NCI-H524 (cell line): ENCODE results near the gene CORO2B.
"Not testable (repeated sequence)": the region's sequence is repeated elsewhere in the genome, so short reads cannot be mapped to it uniquely, and the experiment has no call there.

Source experiments
- DNase-seq, 2 experiments: peaks; one replicate each; lab custom pipeline; 2025; lab: John Stamatoyannopoulos, UW

Gene CORO2B

DNA sequence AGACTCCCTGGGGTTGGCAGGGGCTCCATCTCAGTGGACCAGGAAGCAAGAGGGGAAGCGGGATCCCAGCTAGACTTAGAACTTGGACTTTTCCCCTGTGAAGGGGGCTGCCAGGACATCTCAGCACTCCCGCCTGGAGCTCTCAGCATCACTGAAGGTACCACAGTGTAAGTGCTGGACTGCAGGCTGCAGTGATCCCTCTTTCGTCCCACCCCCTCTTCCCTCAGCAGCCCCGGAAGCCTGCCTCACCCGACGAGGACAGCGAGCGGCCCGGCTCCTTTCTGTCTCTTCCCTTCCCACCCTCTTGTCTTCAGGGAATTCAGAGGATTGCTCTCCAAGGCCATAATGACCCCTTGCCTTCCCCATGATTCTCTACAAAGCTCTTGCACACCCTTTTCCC lies 147.5 kb downstream of the CORO2B start:
- no peak for DNase-seq

DNA sequence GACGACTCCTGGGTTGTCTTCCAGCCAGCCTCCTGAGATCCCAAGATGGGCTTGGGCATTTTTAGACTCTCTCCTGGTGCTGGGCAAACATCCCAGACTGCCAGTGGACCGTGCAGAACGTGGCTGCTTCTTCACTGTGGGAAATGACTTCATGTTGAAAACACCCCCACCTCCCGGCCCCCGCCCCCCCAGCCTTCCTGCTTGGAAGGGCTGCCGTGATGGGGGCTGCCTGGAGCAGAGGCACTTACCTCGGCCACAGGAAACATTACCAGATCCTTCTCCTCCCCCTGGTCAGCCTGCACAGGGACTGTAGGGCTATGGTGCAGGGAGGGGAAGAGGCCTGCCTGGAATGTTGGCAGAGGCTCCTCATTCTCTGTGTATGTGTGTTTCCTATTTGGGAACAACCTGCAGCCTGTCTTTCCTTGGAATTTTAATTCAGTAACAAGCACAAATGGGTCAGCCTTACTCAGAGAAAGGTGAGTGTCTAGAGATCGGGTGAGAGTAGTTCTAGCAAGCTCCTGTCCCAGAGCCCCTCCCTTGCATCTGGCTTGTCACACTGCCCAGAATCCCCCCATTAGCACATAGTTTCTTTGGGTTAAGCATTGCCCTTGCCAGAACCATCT lies 151.1 kb downstream of the CORO2B start:
- DNase-seq = no peak

GRCh38 chr15:68730471-68730919 lies 151.7 kb downstream of the CORO2B start:
- peak; percentile 42 to 82 for DNase-seq

- DNase-seq = peak in 1 of 2 experiments; percentile 31
These were observed 152.4 kb downstream of the CORO2B start for GRCh38 chr15:68730976-68731897.

DNA sequence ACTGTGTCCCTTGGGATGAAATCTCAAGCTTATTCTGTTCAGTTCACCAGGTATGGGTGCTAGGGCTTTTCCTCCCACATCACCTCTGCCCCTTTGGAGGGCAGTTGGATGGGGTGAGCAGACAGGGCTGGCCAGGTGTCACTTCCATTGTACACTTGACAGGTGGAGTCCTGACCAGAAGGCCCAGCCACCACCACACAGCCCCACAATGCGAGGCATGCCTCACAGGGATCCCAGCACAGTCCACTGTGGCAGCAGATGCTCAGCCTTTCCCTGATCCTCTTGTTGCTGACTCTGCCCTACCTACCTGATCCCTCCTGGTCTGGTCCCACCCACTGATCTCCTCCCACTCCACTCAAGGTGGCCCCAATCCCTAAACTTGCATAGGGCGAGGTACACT lies 153.7 kb downstream of the CORO2B start:
- DNase-seq = peak in 1 of 2 experiments; percentile 42

DNA sequence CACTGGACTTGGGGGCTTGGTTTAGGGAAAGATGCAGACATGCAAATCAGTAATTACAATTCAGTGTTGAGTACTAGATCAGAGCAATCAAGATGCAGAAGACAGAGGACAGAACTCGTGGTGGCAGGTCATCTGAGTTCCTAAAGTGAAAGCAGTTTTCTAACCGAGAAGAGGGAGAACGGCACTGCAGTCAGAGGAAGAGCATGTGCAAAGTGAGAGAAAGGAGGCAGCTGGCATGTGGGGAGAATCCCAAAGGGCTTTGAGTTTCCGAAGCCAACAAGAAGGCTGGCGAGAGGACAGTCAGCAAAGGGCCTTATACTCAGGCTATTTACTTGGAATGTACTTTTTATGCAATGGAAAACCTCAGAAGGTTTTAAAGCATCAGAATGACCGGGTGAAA lies 154.9 kb downstream of the CORO2B start:
- peak in 1 of 2 experiments; percentile 73 for DNase-seq

GRCh38 chr15:68734352-68734751 lies 155.6 kb downstream of the CORO2B start:
- no peak for DNase-seq

- DNase-seq = no peak
These were observed 156.1 kb downstream of the CORO2B start for GRCh38 chr15:68734881-68735280.

- DNase-seq = no peak
These were observed 156.8 kb downstream of the CORO2B start for GRCh38 chr15:68735610-68736009.

DNA sequence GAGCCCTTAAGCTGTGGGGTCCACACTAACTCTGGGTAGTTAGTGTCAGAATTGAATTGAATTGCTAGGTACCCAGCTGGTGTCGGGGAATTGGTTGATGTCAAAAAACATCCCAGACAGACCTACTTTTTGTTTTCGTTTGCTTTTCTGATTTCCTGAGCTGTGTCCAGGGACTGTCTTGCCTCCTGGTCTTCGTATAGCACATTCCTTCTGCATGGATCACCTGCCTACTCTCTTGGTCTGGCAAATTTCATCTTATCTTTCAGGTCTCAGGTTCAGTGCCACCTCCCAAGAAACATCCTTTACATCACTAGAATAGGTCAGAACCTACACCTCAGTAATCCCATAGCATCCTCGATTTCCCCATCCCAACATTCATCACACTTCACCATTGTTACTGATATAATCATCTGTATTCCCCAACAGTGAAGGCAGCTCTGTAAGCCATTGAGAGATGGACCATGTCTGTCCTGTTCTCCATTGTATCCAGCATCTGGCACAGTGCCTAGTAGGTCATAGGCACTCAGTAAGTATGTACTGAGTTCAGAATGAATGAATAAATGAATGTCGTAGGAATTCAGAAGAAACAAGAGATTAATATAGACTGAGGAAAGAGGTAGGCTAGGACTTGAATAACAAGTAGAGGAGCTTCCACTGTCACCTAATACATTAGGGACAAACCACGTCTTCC lies 160.7 kb downstream of the CORO2B start:
- DNase-seq = no peak

GRCh38 chr15:68743256-68743655 lies 164.5 kb downstream of the CORO2B start:
- no peak for DNase-seq

DNA sequence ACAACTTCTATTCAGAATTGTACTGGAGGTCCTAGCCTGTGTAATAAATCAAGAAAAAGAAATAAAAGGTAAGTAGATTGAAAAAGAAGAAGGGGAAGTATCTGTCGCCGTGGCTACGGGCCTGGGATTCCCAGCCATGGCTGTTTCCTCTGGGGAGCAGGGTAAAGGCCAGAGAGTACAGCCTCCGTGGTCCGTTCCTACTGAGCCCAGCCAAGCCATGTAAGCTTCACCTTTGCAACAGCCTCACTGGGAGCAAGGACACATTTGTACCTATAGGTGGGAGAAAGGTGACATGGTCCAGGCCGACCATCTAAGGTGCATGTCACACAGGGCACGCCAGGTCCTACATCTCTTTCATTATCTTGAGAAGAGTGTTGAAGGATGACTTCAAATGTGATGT lies 170.6 kb downstream of the CORO2B start:
- no peak for DNase-seq

DNA sequence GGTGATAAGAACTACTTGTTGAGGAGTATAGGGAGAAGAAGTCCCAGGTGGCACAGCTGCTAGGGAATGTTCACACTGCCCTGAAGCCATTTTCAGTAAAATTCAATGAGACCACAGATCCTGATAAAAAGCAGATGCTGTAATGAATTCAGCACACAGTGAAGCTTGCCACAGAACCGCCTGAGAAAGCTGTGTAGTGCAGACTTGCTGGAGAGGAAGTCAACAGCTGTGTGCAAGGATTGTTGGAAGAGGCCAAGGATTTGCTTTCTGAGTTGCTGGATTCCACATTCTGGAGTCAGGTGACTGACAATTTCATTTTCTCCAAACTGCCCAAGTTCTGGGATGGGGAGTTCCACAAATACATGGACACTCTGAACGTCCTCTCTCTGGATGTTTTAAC lies 171.0 kb downstream of the CORO2B start:
- peak in 1 of 2 experiments; percentile 26 for DNase-seq

DNA sequence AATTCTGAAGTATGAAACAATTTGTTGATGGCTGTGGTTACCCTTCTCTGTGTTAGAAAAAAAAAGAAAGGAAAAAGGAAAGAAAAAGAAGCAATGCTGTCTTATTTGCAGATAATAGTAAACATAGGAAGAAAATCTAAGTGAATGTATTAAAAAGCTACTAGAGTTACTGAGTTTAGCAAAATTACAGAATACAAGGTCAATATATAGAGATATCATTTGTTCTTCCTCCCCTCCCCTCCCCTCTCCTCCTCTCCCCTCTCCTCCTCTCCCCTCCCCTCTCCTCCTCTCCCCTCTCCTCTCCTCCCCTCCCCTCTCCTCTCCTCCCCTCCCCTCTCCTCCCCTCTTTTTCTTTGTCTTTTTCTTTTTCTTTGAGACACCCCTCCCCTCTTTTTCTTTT lies 172.8 kb downstream of the CORO2B start:
- DNase-seq = no peak

GRCh38 chr15:68755731-68756130 lies 176.9 kb downstream of the CORO2B start:
- DNase-seq = no peak

DNA sequence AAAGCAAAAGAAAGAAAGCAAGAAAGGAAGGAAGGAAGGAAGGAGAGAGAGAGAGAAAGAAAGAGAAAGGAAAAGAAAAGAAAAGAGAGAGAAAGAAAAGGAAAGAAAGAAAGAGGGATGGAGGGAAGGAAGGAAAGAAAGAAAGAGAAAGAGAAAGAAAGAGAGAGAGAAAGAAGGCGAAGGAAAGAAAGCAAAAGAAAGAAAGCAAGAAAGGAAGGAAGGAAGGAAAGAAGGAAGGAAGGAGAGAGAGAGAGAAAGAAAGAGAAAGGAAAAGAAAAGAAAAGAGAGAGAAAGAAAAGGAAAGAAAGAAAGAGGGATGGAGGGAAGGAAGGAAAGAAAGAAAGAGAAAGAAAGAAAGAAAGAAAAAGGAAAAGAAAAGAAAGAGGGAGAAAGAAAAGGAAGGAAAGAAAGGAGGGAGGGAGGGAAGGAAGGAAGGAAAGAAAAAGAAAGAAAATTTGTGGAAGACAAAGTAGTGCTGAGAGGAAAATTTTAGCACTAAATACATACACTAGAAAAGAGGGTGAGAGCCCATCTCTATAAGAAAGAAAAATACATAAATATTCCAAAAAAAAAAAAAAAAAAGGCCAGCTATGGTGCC lies 181.3 kb downstream of the CORO2B start:
- DNase-seq = not testable (repeated sequence)

- no peak for DNase-seq
These were observed 184.3 kb downstream of the CORO2B start for GRCh38 chr15:68763063-68763462.

DNA sequence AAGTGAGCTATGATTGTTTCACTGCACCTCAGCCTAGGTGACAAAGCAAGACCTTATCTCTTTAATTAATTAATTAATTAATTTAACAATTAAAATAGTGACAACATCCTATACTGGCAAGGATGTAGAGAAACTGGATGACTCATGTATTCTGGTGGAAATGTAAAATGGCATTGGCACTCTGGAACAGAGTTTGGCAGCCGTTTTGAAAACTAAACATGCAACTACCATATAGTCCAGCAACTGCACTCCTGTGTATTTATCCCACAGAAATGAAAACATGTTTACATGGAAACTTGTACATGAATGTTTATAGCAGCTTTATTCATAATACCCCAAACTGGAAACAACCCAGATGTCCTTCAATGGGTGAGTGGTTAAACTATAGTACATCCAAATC lies 185.3 kb downstream of the CORO2B start:
- DNase-seq = no peak

DNA sequence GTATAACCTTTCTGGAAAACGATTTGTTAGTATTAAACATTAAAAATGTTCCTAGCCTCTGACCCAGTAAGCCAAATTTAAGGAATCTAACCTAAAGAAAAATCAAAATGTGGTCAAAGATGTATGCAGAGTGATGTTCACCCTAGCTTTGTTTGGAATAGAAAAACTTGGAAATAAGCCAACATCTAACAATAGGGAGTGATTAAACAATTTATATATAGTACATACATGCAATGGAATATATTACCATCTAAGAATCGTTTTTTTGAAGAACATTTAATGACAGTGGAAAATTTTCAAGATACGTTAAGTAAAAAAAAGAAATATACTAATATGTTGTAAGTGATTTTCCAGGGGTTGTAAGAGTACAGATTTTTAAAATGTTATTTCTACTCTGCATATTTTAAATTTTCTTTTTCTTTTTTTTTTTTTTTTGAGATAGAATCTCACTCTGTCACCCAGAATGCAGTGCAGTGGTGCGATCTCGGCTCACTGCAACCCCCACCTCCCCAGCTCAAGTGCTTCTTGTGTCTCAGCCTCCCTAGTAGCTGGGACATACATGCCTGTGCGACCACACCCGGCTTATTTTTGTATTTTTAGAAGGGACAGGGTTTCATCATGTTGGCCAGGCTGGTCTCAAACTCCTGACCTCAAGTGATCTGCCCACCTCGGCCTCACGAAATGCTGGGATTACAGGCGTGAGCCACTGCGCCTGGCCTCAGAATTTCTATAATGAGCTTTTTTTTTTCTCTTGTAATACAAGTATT lies 187.0 kb downstream of the CORO2B start:
- DNase-seq = no peak

- no peak for DNase-seq
These were observed 189.0 kb downstream of the CORO2B start for GRCh38 chr15:68767833-68768232.

GRCh38 chr15:68768321-68768720 lies 189.5 kb downstream of the CORO2B start:
- no peak for DNase-seq
